Central memory CD8-positive, alpha-beta T cell (primary cell): ENCODE data around the gene NAA60.

ENCODE experiments used
- ATAC-seq: fragments of 150-1000 bp; cut with Tn5 transposase; replicated peaks from 2 replicates; pipeline ENCODE4 v1.10.0; 2022; ENCODE audit warnings: mild to moderate bottlenecking, moderate FRiP score, moderate number of reproducible peaks; ENCODE audit not compliant: poor library complexity, severe bottlenecking; ENCODE audit errors: extremely low read depth
- DNase-seq, 2 donors: peaks; one replicate each; pipeline ENCODE4 v3.0.0; 2021; ENCODE audit warnings: low spot score in 2 of 2
- H3K27ac Mint-ChIP-seq: one replicate; pipeline ENCODE4 v1.8.0; 2022; ENCODE audit warnings: low read depth, mild to moderate bottlenecking, moderate library complexity, mixed read lengths
- H3K27me3 Mint-ChIP-seq: one replicate; pipeline ENCODE4 v1.8.0; 2022; ENCODE audit warnings: mixed read lengths
- H3K36me3 Mint-ChIP-seq: one replicate; pipeline ENCODE4 v1.8.0; 2022; ENCODE audit warnings: mild to moderate bottlenecking, moderate library complexity, mixed read lengths; ENCODE audit not compliant: insufficient read depth
- H3K4me1 Mint-ChIP-seq: one replicate; pipeline ENCODE4 v1.8.0; 2022; ENCODE audit warnings: mixed read lengths
- H3K4me3 Mint-ChIP-seq: one replicate; pipeline ENCODE4 v1.8.0; 2022; ENCODE audit warnings: mild to moderate bottlenecking, moderate library complexity, mixed read lengths
- H3K9me3 Mint-ChIP-seq: one replicate; pipeline ENCODE4 v1.8.0; 2022; ENCODE audit warnings: mixed read lengths

The NAA60 gene

DNA sequence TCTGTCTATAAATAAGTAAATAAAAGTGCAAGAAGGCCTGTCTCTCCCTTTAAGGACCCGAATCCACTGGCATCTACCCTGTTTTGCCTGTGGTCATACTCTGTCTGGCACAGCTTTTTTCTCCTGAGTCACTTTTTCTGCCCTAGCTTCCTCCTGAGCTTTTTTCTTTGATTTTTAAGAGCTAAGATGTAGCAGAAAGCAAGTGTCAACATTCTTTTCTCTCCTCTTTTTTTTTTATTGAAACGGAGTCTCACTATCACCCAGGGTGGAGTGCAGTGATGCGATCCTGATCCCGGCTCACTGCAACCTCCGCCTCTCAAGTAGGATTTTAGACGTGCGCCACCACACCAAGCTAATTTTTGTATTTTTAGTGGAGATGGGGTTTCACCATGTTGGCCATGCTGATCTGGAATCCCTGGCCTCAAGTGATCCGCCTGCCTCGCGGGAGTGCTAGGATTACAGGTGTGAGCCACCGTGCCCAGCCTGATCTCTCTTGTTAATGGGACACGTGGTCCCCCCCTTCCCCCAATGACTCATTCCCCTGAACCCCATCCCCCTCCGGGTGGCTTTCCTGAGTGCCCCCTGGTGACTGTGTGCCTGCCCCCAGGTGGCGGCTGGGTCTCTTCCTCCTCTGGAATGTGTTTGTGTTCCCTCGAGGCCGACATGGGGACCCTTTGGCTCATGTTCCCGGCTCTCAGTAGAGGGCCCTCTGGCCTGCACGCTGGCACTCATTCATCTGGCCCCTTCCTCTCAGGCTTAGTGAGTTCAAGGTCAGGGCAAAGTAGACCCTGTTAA lies 37.6 kb downstream of the NAA60 start:
- no peaks in the 10 kb centered on the region for H3K27me3 Mint-ChIP-seq
- H3K4me1 Mint-ChIP-seq, result peaks cover 3% of the 10 kb centered on the region
- DNase-seq (no peak), ATAC-seq (no peak)
- H3K9me3 Mint-ChIP-seq, result no peaks in the 10 kb centered on the region
- H3K4me3 Mint-ChIP-seq, result no peak overlapping the region
- H3K27ac Mint-ChIP-seq, result peak overlapping the region; percentile 44
- H3K36me3 Mint-ChIP-seq, result peaks cover 43% of the 10 kb centered on the region

DNA sequence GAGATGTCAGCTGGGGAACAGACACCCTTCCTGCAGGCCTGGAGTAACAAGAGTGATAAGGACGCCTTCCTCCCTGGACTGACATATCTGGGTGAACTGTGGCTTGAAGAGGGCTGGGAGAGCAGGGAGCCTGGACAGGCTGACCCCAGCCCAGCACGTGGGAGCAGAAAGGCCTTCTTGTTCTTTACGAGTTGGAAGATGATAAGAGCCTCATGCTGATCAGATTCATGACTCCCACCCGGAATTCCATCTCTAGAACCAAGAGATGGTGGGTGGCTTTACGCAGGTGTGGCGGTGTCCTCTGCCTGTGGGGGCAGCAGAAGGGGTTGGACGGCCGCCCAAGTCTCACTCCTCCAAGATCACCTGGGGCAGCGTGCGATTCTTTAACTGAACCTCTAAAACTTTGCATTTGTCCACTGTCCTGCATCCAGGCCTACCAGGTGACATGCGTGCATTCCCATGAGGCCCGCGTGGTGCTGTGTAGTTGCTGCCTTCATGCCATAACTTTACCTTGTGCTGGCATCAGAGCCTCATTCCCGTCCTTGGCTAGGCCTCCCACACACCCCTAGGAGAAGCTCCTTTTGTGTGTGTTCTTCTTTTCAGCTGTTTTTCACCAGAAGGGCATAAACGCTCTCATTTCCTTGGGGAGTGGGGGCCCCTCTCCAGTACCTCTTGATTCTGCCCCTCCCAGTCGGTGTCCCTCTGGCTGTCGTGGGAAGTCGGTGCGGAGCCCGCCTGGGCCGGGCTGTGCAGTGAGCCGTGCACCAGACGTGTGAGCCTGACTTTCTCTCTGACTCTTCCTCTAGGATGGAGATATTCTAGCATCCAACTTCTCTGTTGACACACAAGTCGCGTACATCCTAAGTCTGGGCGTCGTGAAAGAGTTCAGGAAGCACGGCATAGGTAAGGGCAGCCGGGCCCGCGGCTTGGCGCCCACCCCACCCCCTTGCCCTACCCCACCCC lies 38.5 kb downstream of the NAA60 start:
- no peak for ATAC-seq
- Mint-ChIP-seq H3K4me3 (no peak overlapping the region), H3K36me3 (peaks cover 43% of the 10 kb centered on the region), H3K9me3 (no peaks in the 10 kb centered on the region), H3K27ac (peak overlapping the region; percentile 44), H3K27me3 (no peaks in the 10 kb centered on the region), H3K4me1 (no peaks in the 10 kb centered on the region)
- no peak for DNase-seq

DNA sequence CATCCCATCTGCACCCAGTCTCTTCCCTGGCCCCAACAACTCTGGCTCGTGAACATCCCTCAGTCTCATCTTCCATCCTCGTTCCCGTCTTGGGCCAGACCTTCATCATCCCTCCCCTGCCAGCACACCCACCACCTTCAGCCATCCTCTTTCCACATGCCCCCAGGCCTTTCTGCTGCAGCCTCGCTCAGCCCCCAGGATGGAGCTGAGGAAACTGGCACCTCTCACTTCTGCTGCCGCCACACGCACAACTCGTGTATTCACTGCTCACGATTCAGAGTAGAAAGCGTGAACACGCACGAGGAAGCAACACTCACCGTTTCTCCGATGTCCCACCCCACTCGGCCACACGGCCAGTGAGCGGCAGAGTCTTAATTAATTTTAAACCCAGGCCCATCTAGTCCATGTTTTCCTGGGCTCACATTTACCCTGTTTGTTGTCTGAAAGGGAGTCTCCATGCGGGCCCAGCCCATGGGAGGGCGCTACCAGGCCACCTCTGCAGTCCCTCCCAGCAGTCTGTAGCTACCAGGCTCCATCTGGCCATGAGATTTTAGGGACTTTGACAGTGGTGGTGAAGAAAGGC lies 39.3 kb downstream of the NAA60 start:
- ATAC-seq (no peak), DNase-seq (no peak)
- Mint-ChIP-seq H3K36me3 (peaks cover 43% of the 10 kb centered on the region), H3K27me3 (no peaks in the 10 kb centered on the region), H3K9me3 (no peaks in the 10 kb centered on the region), H3K4me1 (no peaks in the 10 kb centered on the region), H3K27ac (peak overlapping the region; percentile 3), H3K4me3 (no peak overlapping the region)

DNA sequence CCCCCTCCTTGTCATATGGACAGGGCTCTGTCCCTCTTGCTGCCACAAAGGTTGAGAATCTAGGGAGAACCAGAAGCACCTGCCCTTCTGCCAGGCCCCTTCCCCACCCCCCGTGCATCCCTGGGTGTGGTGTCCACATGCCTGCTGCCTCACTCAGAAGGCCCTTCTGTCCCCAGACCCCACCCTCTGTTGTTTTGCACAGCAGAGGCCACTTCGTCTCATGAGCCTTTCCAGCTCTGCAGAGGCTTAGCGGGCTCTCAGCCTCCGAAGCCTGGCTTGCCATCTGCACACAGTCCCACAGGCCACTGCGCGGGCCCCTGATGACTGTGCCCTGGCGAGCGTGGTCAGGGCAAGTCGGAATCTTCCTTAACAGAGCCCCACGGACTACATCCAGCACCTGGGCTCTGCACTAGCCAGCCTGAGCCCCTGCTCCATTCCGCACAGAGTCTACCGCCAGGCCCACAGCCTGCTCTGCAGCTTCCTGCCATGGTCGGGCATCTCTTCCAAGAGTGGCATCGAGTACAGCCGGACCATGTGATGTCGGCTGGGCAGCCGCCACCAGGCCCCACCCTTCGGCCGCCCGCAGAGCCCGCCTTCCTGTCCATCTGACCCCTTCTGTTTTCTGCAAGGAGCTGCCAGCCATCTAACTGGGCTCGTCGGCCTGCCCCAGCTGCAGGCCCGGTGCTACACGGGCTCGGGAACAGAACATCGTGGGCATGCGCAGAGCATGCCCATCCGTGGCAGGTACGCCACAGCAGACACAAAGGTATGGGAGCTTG lies 41.0 kb downstream of the NAA60 start:
- H3K27ac Mint-ChIP-seq, result no peak overlapping the region
- no peak for DNase-seq
- ATAC-seq, result no peak
- H3K9me3 Mint-ChIP-seq, result no peaks in the 10 kb centered on the region
- H3K36me3 Mint-ChIP-seq, result peaks cover 41% of the 10 kb centered on the region
- no peak overlapping the region for H3K4me3 Mint-ChIP-seq
- H3K27me3 Mint-ChIP-seq, result no peaks in the 10 kb centered on the region
- no peaks in the 10 kb centered on the region for H3K4me1 Mint-ChIP-seq

DNA sequence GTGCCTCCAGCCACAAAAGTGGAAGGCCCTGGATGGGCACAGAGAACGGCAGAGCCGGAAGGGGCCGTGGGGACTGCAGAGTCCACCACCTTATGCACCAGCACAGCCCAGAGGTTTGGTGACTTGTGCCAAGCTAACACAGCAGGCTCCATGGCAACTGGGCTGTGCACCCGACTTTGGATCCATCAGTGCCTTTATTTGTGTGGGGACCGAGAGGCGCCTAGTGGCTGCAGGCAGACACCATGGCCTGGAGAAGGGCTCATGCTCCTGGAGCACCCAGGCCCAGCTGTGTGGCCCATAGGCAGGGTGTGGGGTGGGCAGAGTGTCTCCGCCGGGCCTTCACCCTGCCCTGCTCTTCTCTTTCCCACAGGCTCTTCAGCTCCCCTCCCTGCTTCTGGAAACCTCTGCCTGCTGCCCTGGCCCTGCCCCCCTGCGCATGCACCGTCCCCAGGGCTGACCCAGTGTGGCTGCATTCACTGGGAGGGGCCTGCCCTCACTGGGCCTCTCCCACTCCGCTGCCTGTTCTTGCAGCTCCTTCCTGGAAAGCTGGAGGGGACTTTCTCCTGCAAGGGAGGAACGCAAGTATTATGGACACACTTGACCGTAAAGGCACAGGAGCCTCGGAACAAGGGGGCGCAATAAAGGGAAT lies 41.7 kb downstream of the NAA60 start:
- Mint-ChIP-seq H3K9me3 (no peaks in the 10 kb centered on the region), H3K27ac (no peak overlapping the region), H3K36me3 (peaks cover 37% of the 10 kb centered on the region), H3K4me3 (no peak overlapping the region), H3K4me1 (no peaks in the 10 kb centered on the region), H3K27me3 (no peaks in the 10 kb centered on the region)
- ATAC-seq, result no peak
- DNase-seq, result no peak

DNA sequence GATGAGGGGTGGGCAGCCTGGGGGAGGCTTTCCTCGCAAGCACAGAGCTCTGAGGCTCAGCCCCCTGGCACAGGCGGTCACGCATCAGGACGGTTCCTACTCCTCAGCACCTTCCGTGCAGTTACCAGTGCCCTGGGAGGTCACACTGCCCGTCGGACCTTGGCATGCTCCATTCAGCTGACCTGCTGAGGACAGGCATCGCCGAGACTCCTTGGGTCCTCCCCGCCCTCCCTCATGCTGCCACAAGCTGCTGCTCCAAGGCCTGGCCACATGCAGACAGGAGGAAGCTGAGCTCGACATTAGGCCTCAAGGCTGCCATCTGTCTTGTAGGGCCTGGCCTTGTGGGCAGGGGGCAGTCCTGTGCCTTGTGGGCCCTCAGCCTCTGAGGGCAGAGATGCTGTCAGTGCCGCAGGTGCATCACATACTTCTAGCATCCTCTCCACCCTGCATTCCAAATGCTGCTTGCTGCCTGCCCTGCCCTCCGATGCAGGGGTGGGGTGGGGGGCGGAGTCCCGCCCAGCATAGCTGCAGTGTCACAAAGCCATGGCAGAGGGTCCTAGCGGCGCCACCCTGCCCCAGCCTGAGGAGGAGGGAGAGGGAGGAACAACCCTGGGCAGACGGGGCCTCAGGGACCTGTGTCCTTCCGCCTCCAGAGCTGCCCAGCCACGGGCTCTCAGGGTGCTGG lies 42.5 kb downstream of the NAA60 start:
- no peaks in the 10 kb centered on the region for H3K27me3 Mint-ChIP-seq
- H3K36me3 Mint-ChIP-seq, result peaks cover 29% of the 10 kb centered on the region
- no peaks in the 10 kb centered on the region for H3K9me3 Mint-ChIP-seq
- no peaks in the 10 kb centered on the region for H3K4me1 Mint-ChIP-seq
- no peak overlapping the region for H3K4me3 Mint-ChIP-seq
- ATAC-seq (no peak), DNase-seq (no peak)
- no peak overlapping the region for H3K27ac Mint-ChIP-seq

DNA sequence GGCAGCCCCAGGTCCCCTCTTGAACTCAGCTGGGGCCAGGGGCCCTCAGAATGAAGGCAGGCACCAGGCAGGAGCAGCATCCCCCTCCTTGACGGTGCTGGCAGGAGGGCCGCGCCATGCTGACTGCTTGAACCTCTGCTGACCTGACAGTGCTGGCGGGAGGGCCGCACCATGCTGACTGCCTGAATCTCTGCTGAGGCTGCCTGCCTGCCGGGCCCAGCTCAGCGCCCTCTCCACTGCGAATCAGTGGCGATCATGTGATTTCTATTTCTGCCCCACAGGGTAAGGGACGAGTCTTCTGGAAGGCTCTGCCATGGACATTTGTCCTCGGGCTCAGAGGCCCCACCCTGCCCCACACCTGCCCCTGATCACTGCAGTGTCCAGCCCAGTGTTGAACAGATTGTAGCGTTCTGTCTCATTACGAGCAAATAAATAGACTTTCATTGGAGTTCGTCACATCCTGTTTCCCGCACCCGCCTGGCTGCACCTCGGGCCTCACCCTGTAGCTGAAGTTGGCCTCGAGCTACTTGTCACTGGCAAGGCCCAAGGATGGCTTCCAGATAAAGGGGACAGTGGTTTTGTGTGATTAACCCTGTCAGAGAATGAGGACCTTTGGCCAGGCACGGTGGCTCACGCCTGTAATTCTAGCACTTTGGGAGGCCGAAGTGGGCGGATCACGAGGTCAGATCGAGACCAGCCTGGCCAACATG lies 43.2 kb downstream of the NAA60 start:
- no peak overlapping the region for H3K27ac Mint-ChIP-seq
- H3K9me3 Mint-ChIP-seq, result no peaks in the 10 kb centered on the region
- DNase-seq (no peak), ATAC-seq (no peak)
- H3K4me3 Mint-ChIP-seq, result no peak overlapping the region
- H3K27me3 Mint-ChIP-seq, result no peaks in the 10 kb centered on the region
- H3K4me1 Mint-ChIP-seq, result peaks cover 7% of the 10 kb centered on the region
- peaks cover 23% of the 10 kb centered on the region for H3K36me3 Mint-ChIP-seq

DNA sequence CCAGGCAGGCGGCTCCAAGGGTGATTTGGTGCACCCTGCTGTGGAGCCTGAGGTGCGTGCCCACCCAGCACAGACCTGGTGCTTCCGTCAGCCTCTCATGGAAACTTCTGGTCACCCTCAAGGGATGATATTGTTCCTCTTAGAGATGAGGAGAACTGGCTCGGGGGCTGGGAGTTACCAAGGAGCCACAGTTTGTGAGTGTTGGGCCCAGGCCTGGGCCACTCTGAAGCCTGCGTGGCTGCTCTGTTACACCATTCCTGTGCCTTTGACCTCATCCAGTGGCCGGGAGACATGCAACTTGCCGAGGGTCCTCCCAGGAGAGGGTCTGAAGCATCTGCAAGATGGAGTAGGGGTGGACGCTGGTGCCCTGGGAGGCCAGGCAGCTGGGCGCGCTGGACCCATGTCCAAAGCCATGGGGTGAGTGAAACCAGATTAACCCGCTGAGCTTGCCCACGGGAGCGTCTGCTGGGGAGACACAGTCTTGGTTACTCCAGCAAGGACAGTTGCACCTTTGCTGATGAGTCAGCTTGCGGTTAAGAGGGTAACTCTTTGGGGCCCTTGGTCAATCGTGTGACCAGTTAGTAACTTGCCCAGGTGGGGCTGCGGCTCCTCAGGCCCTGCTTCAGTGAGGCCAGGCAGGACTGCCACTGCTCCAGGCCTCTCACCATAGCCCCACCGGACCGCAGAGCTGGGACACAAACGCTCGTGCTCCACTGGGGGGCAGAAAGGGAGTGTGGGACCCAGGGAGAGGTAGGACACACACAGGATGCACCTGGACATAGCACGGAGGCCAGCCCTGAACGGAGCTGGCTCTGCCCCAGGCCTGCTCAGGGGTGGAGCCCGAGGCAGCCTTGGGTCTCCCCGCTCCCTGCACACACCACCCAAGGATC lies 44.3 kb downstream of the NAA60 start:
- Mint-ChIP-seq H3K4me3 (no peak overlapping the region), H3K27me3 (no peaks in the 10 kb centered on the region), H3K9me3 (no peaks in the 10 kb centered on the region), H3K36me3 (peaks cover 21% of the 10 kb centered on the region), H3K27ac (no peak overlapping the region), H3K4me1 (peaks cover 7% of the 10 kb centered on the region)
- ATAC-seq (no peak), DNase-seq (no peak)

DNA sequence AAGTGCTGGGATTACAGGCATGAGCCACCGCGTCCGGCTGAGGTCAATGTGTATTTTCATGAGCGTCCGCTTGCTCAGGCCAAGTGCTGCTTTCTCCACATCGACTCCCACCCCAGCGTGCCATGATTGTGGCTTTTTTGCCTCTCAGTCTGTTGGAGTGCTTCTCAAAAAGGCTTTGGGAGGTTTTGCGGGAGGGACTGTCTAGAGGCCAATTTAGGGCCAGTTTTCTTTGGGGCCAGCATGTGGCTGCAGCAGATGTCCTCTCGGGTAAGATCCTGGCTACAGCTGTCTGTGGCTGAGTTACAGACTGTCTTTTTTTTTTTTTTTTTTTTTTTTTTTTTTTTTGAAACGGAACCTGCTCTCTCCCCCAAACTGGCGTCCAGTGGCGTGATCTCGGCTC lies 45.3 kb downstream of the NAA60 start:
- ATAC-seq, result no peak
- Mint-ChIP-seq H3K27ac (no peak overlapping the region), H3K9me3 (no peaks in the 10 kb centered on the region), H3K4me1 (peaks cover 7% of the 10 kb centered on the region), H3K36me3 (peaks cover 11% of the 10 kb centered on the region), H3K27me3 (no peaks in the 10 kb centered on the region), H3K4me3 (no peak overlapping the region)
- no peak for DNase-seq

DNA sequence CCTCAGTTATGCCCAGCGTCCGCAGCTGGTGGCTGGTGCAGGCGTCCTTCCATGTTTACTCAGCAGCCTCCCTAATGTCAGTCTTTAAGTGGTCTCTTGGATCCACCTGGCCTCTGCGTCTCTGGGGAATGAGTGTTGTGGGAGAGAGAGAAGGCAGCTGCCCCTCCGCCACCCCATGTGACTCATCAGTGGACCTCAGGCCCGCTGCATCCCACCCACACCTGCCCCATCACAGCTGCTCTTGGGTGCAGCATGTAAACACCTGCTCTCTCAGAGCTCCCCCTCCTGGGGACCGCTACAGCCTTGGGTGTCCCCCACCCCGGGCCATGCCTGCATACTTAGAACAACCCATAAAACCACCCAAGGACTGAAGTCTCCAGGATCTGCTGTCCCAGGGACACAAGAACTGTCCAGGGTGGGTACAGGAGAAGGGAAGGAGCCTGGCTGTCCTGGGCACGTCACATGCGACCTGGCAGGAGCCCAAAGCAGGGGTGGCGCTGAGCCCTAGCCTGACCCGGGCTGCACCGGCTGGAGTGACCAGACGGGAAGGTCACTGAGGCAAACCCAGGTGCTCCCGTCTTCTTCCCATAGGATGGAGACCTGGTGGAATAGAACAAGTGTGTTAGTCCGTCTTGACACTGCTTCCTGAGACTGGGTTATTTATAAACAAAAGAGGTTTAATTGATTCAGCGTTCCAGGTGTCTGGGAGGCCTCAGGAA lies 47.6 kb downstream of the NAA60 start:
- no peaks in the 10 kb centered on the region for H3K9me3 Mint-ChIP-seq
- H3K27me3 Mint-ChIP-seq, result no peaks in the 10 kb centered on the region
- no peak for ATAC-seq
- H3K27ac Mint-ChIP-seq, result no peak overlapping the region
- H3K4me1 Mint-ChIP-seq, result peaks cover 7% of the 10 kb centered on the region
- no peak for DNase-seq
- H3K36me3 Mint-ChIP-seq, result peaks cover 8% of the 10 kb centered on the region
- no peak overlapping the region for H3K4me3 Mint-ChIP-seq
